Measurements from ENCODE around the gene PATJ.
"Not testable (repeated sequence)": the region's sequence is repeated elsewhere in the genome, so short reads cannot be mapped to it uniquely, and the experiment has no call there.

The PATJ gene

DNA sequence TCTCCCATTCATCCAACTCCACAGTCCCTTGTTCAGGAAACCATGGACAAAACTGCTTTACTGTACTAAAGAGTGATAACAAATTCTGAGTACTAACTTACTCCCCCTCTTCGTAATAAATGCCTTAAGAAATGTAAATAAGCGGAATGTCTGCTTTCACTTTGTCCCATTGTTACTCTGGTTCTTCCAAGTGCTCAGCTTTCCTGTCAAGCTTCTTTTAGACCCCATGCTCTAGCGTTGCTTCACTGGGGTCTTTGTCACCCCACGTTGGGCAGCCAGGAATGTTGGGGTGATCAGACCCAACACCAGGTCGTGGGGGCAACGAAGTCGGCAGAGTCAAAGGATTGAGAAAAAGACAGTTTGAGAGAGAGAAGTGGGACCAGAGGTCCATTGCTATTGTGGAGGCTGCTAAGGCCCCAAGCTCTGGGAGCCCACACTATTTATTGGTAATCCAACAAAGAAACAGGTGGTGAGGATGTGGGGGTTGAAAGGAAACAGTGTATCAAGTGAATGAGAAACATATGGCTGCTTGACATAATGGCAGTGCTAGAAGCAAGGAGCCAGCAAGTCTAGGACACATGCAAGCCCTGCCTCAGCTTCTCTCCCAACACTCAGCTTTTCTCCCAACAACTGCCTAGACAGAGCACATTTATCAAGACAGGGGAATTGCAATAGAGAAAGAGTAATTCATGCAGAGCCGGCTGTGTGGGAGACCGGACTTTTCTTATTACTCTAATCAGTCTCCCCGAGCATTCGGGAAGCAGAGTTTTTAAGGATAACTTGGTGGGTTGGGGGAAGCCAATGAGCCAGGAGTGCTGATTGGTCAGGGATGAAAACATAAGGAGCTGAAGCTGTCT lies 441.1 kb downstream of the PATJ start:
- H3K9me3 ChIP-seq (ENCODE audit: control insufficient read depth, insufficient read depth, low read depth, low read length); POLR2A ChIA-PET; H3K36me3 ChIP-seq (ENCODE audit: control insufficient read depth in 2 of 2, insufficient read depth in 1 of 2, low read length in 2 of 2); H3K4me3 ChIP-seq (ENCODE audit: low read depth, low read length); H3K27ac ChIP-seq (ENCODE audit: extremely low read depth, low read depth, low read length); H3K4me1 ChIP-seq (ENCODE audit: control insufficient read depth, insufficient read depth, low read length): not testable (repeated sequence)
- CTCF ChIA-PET: interaction anchor here (0.6 to 0.7 kb wide), 4 partner anchors 45 to 1261 kb away, joined by 3 to 5 read pairs (median 4); no protein-coding TSS in a partner anchor

DNA sequence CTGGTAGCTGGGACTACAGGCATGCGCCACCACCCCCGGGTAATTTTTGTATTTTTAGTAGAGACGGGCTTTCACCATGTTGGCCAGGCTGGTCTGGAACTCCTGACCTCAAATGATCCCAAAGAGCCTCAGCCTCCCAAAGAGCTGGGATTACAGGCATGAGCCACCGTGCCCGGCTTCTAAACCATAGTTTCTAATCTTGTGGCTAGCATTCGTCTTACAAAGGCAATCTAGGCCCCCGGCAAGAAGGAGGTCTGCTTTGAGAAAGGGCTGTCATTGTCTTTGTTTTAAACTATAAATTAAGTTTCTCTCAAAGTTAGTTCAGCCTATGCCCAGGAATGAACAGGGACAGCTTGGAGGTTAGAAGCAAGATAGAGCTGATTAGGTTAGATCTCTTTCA lies 442.1 kb downstream of the PATJ start:
- Histone ChIP-seq H3K4me3 (ENCODE audit: low read depth, low read length) (no peak overlapping the region), H3K4me1 (ENCODE audit: control insufficient read depth, insufficient read depth, low read length) (no peaks in the 10 kb centered on the region), H3K9me3 (ENCODE audit: control insufficient read depth, insufficient read depth, low read depth, low read length) (no peaks in the 10 kb centered on the region), H3K36me3 (ENCODE audit: control insufficient read depth in 2 of 2, insufficient read depth in 1 of 2, low read length in 2 of 2) (no peaks in the 10 kb centered on the region), H3K27ac (ENCODE audit: extremely low read depth, low read depth, low read length) (no peak overlapping the region)
- CTCF ChIA-PET: interaction anchor here (0.6 to 2.3 kb wide), 8 partner anchors 9 to 1260 kb away, joined by 3 to 16 read pairs (median 4); no protein-coding TSS in a partner anchor
- TF ChIP-seq ZNF169 (tag by site-specific recombination; IDR thresholded peaks at IDR 0.05) (no peak), EGR2 (tag by site-specific recombination; IDR thresholded peaks at IDR 0.05; ENCODE audit: low read depth) (no peak), ZNF302 (tag by site-specific recombination; IDR thresholded peaks at IDR 0.05; ENCODE audit: low read depth) (no peak), SP2 (tag by site-specific recombination; IDR thresholded peaks at IDR 0.05) (no peak), SCRT1 (tag by site-specific recombination; IDR thresholded peaks at IDR 0.05; ENCODE audit: borderline replicate concordance) (no peak), ZNF623 (tag by site-specific recombination; IDR thresholded peaks at IDR 0.05) (no peak), ZFP41 (tag by site-specific recombination; IDR thresholded peaks at IDR 0.05; ENCODE audit: borderline replicate concordance) (no peak)
- TF ChIP-seq, protein P1, sequence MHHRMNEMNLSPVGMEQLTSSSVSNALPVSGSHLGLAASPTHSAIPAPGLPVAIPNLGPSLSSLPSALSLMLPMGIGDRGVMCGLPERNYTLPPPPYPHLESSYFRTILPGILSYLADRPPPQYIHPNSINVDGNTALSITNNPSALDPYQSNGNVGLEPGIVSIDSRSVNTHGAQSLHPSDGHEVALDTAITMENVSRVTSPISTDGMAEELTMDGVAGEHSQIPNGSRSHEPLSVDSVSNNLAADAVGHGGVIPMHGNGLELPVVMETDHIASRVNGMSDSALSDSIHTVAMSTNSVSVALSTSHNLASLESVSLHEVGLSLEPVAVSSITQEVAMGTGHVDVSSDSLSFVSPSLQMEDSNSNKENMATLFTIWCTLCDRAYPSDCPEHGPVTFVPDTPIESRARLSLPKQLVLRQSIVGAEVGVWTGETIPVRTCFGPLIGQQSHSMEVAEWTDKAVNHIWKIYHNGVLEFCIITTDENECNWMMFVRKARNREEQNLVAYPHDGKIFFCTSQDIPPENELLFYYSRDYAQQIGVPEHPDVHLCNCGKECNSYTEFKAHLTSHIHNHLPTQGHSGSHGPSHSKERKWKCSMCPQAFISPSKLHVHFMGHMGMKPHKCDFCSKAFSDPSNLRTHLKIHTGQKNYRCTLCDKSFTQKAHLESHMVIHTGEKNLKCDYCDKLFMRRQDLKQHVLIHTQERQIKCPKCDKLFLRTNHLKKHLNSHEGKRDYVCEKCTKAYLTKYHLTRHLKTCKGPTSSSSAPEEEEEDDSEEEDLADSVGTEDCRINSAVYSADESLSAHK (tag by site-specific recombination; IDR thresholded peaks at IDR 0.05): no peak
- POLR2A ChIA-PET: no interaction called here

DNA sequence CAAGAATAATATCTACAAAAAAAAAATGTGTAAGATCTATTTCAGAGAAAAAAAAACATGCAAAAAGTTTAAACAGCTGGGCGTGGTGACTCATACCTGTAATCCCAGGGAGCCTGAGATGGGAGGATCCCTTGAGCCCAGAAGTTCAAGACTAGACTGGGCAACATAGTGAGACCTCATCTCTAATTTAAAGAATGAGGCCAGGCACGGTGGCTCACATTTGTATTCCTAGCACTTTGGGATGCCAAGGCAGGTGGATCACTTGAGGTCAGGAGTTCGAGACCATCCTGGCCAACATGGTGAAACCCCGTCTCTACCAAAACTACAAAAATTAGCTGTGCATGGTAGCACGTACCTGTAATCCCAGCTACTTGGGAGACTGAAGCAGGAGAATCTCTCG lies 443.0 kb downstream of the PATJ start:
- H3K36me3 ChIP-seq (ENCODE audit: control insufficient read depth in 2 of 2, insufficient read depth in 1 of 2, low read length in 2 of 2); H3K4me3 ChIP-seq (ENCODE audit: low read depth, low read length); H3K9me3 ChIP-seq (ENCODE audit: control insufficient read depth, insufficient read depth, low read depth, low read length); H3K27ac ChIP-seq (ENCODE audit: extremely low read depth, low read depth, low read length); POLR2A ChIA-PET; H3K4me1 ChIP-seq (ENCODE audit: control insufficient read depth, insufficient read depth, low read length): not testable (repeated sequence)
- CTCF ChIA-PET: interaction anchor here (0.6 to 2.3 kb wide), 4 partner anchors 10 to 222 kb away, joined by 3 to 16 read pairs (median 4); no protein-coding TSS in a partner anchor
- TF ChIP-seq ZNF121 (tag by site-specific recombination; IDR thresholded peaks at IDR 0.05): 0 out of 2 replicates have a peak, but pooled peaks have one; percentile 39

DNA sequence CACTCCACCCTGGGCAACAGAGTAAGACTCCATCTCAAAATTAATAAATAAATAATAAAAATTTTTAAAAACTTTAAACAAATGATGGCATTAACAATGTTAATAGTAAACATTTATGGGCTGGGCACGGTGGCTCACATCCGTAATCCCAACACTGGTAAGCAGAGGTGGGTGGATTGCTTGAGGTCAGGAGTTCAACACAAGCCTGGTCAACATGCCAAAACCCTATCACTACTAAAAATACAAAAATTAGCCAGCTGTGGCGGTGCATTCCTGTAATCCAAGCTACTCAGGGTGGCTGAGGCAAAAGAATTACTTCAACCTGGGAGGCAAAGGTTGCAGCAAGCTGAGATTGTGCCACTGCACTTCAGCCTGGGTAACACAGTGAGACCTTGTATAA lies 443.4 kb downstream of the PATJ start:
- Histone ChIP-seq H3K36me3 (ENCODE audit: control insufficient read depth in 2 of 2, insufficient read depth in 1 of 2, low read length in 2 of 2) (no peaks in the 10 kb centered on the region), H3K4me3 (ENCODE audit: low read depth, low read length) (no peak overlapping the region), H3K27ac (ENCODE audit: extremely low read depth, low read depth, low read length) (no peak overlapping the region), H3K4me1 (ENCODE audit: control insufficient read depth, insufficient read depth, low read length) (no peaks in the 10 kb centered on the region), H3K9me3 (ENCODE audit: control insufficient read depth, insufficient read depth, low read depth, low read length) (no peaks in the 10 kb centered on the region)
- POLR2A ChIA-PET: no interaction called here
- CTCF ChIA-PET: interaction anchor here (0.6 to 2.3 kb wide), 3 partner anchors 10 to 220 kb away, joined by 4 to 16 read pairs (median 4); no protein-coding TSS in a partner anchor
- TF ChIP-seq, protein P2, sequence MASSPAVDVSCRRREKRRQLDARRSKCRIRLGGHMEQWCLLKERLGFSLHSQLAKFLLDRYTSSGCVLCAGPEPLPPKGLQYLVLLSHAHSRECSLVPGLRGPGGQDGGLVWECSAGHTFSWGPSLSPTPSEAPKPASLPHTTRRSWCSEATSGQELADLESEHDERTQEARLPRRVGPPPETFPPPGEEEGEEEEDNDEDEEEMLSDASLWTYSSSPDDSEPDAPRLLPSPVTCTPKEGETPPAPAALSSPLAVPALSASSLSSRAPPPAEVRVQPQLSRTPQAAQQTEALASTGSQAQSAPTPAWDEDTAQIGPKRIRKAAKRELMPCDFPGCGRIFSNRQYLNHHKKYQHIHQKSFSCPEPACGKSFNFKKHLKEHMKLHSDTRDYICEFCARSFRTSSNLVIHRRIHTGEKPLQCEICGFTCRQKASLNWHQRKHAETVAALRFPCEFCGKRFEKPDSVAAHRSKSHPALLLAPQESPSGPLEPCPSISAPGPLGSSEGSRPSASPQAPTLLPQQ (tag by site-specific recombination; IDR thresholded peaks at IDR 0.05): no peak
- no peak for TF ChIP-seq SCRT1 (tag by site-specific recombination; IDR thresholded peaks at IDR 0.05; ENCODE audit: borderline replicate concordance)
- no peak for TF ChIP-seq ZIC2 (tag by site-specific recombination; IDR thresholded peaks at IDR 0.05)
- no peak for TF ChIP-seq ZFHX2 (tag by site-specific recombination; conservative IDR thresholded peaks at IDR 0.05)
- TF ChIP-seq, protein P3, sequence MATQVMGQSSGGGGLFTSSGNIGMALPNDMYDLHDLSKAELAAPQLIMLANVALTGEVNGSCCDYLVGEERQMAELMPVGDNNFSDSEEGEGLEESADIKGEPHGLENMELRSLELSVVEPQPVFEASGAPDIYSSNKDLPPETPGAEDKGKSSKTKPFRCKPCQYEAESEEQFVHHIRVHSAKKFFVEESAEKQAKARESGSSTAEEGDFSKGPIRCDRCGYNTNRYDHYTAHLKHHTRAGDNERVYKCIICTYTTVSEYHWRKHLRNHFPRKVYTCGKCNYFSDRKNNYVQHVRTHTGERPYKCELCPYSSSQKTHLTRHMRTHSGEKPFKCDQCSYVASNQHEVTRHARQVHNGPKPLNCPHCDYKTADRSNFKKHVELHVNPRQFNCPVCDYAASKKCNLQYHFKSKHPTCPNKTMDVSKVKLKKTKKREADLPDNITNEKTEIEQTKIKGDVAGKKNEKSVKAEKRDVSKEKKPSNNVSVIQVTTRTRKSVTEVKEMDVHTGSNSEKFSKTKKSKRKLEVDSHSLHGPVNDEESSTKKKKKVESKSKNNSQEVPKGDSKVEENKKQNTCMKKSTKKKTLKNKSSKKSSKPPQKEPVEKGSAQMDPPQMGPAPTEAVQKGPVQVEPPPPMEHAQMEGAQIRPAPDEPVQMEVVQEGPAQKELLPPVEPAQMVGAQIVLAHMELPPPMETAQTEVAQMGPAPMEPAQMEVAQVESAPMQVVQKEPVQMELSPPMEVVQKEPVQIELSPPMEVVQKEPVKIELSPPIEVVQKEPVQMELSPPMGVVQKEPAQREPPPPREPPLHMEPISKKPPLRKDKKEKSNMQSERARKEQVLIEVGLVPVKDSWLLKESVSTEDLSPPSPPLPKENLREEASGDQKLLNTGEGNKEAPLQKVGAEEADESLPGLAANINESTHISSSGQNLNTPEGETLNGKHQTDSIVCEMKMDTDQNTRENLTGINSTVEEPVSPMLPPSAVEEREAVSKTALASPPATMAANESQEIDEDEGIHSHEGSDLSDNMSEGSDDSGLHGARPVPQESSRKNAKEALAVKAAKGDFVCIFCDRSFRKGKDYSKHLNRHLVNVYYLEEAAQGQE (tag by site-specific recombination; IDR thresholded peaks at IDR 0.05): no peak
- no peak for TF ChIP-seq ZNF366 (tag by site-specific recombination; conservative IDR thresholded peaks at IDR 0.05)
- TF ChIP-seq SALL2 (tag by site-specific recombination; IDR thresholded peaks at IDR 0.05; ENCODE audit: borderline replicate concordance): no peak
- no peak for TF ChIP-seq ZNF311 (tag by site-specific recombination; IDR thresholded peaks at IDR 0.05; ENCODE audit: borderline replicate concordance)
- no peak for TF ChIP-seq ZNF529 (tag by site-specific recombination; IDR thresholded peaks at IDR 0.05; ENCODE audit: insufficient replicate concordance)
- TF ChIP-seq KLF8 (tag by site-specific recombination; IDR thresholded peaks at IDR 0.05): no peak
- no peak for TF ChIP-seq YY2 (tag by site-specific recombination; IDR thresholded peaks at IDR 0.05)
- no peak for TF ChIP-seq GLI2 (tag by site-specific recombination; IDR thresholded peaks at IDR 0.05; ENCODE audit: borderline replicate concordance, low read depth)
